HG03108 (cell line): ENCODE measurements around the gene RPL15.

Source experiments
- ATAC-seq: cut with Tn5 transposase; IDR thresholded peaks from one replicate; pipeline ENCODE4 v1.9.1; 2021; ENCODE audit warnings: moderate library complexity; ENCODE audit not compliant: unreplicated experiment

Gene RPL15

GRCh38 chr3:23959135-23959900 lies 42.4 kb downstream of the RPL15 start:
- no peak for ATAC-seq

DNA sequence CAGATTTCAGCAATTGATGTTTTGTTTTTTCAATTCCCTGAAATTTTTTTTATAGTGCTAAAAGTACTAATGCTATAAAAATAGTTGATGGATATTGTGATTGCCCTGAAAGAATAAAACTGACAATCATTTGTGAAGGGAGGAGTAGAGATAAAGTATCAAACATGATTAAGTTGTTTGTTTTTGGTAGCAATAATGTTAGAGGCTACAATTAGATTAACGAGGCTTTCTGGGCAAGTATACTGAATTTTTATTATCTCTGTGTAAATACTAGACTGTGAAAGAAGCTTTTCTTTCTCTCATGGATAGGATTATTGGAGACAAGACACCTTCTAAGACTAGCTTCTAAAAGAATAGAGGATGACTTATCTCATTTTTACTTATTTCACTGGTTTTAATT lies 43.7 kb downstream of the RPL15 start:
- no peak for ATAC-seq

- no peak for ATAC-seq
Observed at GRCh38 chr3:23961066-23961465, 44.1 kb downstream of the RPL15 start.

DNA sequence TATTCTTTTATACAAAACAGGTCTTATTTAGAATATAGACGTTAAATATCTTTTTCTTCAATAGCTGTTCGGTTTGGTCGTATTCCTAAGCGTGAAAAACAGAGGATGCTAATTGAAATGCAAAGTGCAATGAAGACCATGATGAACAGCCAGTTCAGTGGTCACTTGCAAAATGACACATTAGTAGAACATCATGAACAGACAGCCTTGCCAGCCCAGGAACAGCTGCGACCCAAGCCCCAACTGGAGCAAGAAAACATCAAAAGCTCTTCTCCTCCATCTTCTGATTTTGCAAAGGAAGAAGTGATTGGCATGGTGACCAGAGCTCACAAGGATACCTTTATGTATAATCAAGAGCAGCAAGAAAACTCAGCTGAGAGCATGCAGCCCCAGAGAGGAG lies 45.0 kb downstream of the RPL15 start:
- no peak for ATAC-seq

DNA sequence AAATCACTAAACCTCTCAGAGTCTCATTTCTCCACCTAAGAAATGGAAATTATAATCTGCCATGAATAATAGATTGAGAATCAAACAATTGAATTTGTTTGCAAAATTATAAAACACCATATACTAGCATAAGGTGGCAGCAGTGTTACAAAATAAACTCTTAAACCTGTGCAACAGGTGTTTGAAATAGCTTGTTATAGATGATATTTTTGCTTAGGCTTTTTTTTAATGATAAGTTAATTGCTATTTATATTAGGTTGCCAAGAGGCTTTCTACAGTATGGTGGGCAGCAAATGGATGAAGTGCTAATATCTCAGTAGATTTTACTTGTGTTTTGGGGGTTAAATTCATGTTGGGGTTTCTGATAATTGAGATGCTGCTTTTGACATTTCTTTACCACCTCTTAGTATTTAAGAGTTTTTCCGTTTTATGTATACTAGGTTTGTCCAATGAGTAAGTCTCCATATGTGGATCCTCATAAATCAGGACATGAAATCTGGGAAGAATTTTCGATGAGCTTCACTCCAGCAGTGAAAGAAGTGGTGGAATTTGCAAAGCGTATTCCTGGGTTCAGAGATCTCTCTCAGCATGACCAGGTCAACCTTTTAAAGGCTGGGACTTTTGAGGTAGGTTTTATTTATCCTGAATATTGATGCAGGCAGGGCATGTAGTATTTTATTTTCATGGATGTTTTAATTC lies 47.8 kb downstream of the RPL15 start:
- no peak for ATAC-seq

DNA sequence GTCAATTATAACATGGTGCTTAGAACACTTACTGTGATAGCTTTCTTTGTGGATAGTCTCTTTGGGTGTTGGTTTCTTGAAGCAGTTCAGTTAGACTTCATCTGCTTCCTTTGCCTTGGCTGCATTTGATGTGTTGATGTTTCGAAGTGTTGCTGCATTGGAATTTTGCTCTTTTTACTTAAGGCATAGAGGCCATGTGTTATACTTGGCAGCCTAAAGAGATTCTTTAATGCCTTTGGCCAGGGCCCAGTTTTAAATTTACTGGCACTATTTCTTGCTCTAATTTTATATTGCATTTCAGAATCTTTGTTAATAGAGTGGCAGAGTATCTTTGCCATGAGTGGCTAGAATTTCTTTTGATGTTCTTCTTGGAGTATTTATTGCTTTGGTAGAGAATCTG lies 49.4 kb downstream of the RPL15 start:
- no peak for ATAC-seq

DNA sequence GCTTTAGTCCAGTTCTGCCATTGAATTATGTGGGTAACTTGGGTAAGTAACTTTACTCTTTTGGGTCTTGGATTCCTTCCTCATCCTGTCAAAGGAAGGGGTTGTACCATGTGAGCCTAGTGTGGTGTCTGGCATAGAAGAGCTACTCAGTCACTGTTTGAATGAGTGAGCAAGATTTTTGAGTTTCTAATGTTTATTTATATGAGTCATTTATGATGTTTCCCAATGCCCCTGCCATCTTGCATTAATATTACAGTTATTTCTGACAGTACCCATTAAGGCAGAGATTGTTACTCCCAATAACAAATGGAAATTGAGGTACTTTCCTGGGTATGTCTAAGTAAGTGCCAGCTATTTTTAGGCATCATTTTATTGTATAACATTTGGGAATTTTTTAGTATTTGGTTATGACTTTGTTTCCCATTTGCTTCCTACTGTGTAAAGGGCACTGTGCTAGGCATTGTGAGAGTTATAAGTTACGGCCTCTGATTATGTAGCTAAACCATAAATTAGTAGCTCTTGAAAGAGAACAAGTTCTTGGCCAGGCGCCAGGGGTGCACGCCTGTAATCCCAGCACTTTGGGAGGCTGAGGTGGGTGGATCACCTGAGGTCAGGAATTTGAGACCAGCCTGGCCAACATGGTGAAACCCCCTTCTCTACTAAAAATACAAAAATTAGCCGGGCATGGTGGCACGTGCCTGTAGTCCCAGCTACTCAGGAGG lies 51.7 kb downstream of the RPL15 start:
- ATAC-seq: no peak

DNA sequence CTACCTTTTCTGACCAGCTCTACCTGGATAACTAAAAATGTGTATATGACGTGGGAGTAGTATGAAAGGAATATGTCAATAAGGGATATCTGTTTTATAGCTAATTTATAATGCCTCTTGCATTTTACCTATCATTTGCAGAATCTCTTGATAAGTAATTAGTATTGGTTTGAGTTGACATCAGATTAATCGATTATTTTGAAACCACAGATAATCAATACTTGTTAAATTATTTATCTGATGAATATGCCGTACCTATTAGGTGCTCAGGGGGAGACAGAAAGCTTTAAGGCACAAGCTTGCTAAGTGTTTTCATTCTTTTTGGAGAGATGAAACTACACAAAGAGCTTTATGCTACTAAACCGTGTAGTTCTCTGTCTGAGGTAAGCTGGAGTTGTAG lies 52.5 kb downstream of the RPL15 start:
- no peak for ATAC-seq
